WTC11 (cell line): ENCODE measurements around the gene TSR2.

Source experiments
- ATF1 ChIP-seq: sonication (generic); formaldehyde crosslinking; IDR thresholded peaks from 2 replicates; pipeline ENCODE4 v1.8.1; 2023; ENCODE audit warnings: mild to moderate bottlenecking, moderate library complexity, missing genetic modification reagents
- ELF4 ChIP-seq: sonication (generic); formaldehyde crosslinking; IDR thresholded peaks from 2 replicates; pipeline ENCODE4 v1.8.1; 2022; ENCODE audit warnings: low read depth, mild to moderate bottlenecking, moderate library complexity, missing genetic modification reagents
- ZNF416 ChIP-seq: fragments of 250-450 bp; sonication (Bioruptor Pico); IDR thresholded peaks from 2 replicates; pipeline ENCODE4 v1.9.0; 2021; ENCODE audit warnings: mild to moderate bottlenecking, inconsistent platforms
- TF ChIP-seq, protein P1 (sequence below): sonication (generic); formaldehyde crosslinking; conservative IDR thresholded peaks from 2 replicates; pipeline ENCODE4 v1.8.1; 2022; ENCODE audit warnings: mild to moderate bottlenecking, missing genetic modification reagents

DNA sequence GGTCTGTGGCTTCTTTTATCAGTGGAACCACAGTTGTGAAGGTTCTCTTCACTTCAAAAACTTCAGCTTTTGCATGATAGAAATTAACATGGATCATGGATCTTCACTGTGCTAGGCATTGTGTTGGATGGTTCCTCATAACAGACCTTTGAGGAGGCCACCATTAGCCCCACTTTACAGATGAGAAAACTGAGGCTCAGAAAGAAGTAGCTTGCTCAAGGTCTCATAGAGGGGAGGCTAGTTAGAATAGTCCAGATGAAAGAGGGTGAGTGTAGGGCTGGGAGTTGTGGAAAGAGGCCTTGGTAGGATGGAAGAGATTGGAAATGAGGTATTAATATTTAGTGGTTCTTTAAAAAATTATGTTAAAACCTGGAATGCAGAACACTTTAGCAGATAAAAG, 2.6 kb downstream of the TSR2 start:
- TF ChIP-seq ZNF416 (CRISPR knock-in tag): no peak
- TF ChIP-seq, protein P1, sequence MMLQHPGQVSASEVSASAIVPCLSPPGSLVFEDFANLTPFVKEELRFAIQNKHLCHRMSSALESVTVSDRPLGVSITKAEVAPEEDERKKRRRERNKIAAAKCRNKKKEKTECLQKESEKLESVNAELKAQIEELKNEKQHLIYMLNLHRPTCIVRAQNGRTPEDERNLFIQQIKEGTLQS: no peak
- no peak for TF ChIP-seq ELF4 (CRISPR knock-in tag)
- TF ChIP-seq ATF1 (CRISPR knock-in tag): no peak
